ENCODE data around the gene MRPL47.

GRCh38 chr3:179646177-179646576 is 41.7 kb upstream of the MRPL47 start:
- TF ChIP-seq POLR2AphosphoS5 (IDR thresholded peaks at IDR 0.05; ENCODE audit: low read depth, low read length) = no peak
- no peak for TF ChIP-seq SIN3A (IDR thresholded peaks at IDR 0.05; ENCODE audit: borderline replicate concordance, insufficient read depth, low read depth, low read length)
- TF ChIP-seq, protein P1, sequence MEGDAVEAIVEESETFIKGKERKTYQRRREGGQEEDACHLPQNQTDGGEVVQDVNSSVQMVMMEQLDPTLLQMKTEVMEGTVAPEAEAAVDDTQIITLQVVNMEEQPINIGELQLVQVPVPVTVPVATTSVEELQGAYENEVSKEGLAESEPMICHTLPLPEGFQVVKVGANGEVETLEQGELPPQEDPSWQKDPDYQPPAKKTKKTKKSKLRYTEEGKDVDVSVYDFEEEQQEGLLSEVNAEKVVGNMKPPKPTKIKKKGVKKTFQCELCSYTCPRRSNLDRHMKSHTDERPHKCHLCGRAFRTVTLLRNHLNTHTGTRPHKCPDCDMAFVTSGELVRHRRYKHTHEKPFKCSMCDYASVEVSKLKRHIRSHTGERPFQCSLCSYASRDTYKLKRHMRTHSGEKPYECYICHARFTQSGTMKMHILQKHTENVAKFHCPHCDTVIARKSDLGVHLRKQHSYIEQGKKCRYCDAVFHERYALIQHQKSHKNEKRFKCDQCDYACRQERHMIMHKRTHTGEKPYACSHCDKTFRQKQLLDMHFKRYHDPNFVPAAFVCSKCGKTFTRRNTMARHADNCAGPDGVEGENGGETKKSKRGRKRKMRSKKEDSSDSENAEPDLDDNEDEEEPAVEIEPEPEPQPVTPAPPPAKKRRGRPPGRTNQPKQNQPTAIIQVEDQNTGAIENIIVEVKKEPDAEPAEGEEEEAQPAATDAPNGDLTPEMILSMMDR (IDR thresholded peaks at IDR 0.05) = no peak
- TF ChIP-seq TCF7L2 (IDR thresholded peaks at IDR 0.05; ENCODE audit: low read depth, low read length) = no peak

Measured in Panc1 (cell line).